Stomach (tissue), 4 donors: ENCODE results near the gene CCDC86.

Source experiments
- EP300 ChIP-seq: sonication (generic); formaldehyde crosslinking; IDR thresholded peaks from one replicate; pipeline ENCODE4 v1.6.1; 2017; ENCODE audit warnings: antibody characterized with exemption
- POLR2AphosphoS5 ChIP-seq, 3 donors: sonication (generic); formaldehyde crosslinking; IDR thresholded peaks; one replicate each; pipeline ENCODE4 v1.6.1; 2016; ENCODE audit warnings: antibody characterized with exemption in 3 of 3
- TF ChIP-seq, protein P1 (sequence below), 7 experiments: fragments of 450-650 bp in 4 of 7; fragments of 200-600 bp in 3 of 7; sonication (generic) in 3 of 7; IDR thresholded peaks; one replicate each; pipeline ENCODE4 v1.5.1; 2016 to 2019; ENCODE audit warnings: antibody characterized with exemption in 7 of 7, control low read depth in 2 of 7, mild to moderate bottlenecking in 1 of 7

DNA sequence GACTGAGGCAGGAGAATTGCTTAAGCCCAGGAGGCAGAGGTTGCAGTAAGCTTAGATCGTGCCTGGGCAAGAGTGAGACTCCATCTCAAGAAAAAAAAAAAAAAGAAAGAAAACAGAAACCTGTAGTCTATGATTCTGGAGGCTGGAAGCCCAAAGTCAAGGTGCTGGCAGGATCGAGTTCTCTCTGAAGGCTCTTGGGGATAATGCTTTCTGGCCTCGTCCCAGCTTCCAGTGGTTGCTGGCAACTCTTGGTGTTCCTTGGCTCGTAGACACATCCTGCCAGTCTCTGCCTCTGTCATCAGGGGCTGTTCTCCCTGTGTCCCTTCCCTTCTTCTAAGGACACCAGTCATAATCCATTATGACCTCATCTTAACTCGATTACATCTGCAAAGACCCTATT, 16.8 kb upstream of the CCDC86 start:
- no peak for TF ChIP-seq POLR2AphosphoS5 (IDR thresholded peaks at IDR 0.05)
- TF ChIP-seq, protein P1, sequence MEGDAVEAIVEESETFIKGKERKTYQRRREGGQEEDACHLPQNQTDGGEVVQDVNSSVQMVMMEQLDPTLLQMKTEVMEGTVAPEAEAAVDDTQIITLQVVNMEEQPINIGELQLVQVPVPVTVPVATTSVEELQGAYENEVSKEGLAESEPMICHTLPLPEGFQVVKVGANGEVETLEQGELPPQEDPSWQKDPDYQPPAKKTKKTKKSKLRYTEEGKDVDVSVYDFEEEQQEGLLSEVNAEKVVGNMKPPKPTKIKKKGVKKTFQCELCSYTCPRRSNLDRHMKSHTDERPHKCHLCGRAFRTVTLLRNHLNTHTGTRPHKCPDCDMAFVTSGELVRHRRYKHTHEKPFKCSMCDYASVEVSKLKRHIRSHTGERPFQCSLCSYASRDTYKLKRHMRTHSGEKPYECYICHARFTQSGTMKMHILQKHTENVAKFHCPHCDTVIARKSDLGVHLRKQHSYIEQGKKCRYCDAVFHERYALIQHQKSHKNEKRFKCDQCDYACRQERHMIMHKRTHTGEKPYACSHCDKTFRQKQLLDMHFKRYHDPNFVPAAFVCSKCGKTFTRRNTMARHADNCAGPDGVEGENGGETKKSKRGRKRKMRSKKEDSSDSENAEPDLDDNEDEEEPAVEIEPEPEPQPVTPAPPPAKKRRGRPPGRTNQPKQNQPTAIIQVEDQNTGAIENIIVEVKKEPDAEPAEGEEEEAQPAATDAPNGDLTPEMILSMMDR (IDR thresholded peaks at IDR 0.05): no peak
- TF ChIP-seq EP300: no peak
